Activated T-cell treated with anti-CD3 and anti-CD28 coated beads for 1 hour (primary cell): ENCODE results near the gene SUPT3H.
"Not testable (repeated sequence)": the region's sequence is repeated elsewhere in the genome, so short reads cannot be mapped to it uniquely, and the experiment has no call there.

Experiments used
- DNase-seq: peaks from one replicate; pipeline ENCODE4 v3.0.0-alpha.2; 2020; ENCODE audit warnings: low read depth

The SUPT3H gene

GRCh38 chr6:45116714-45117410, 260.9 kb downstream of the SUPT3H start:
- no peak for DNase-seq

GRCh38 chr6:45115696-45116095, 262.0 kb downstream of the SUPT3H start:
- DNase-seq, result no peak

GRCh38 chr6:45112711-45113110, 265.0 kb downstream of the SUPT3H start:
- DNase-seq, result no peak

DNA sequence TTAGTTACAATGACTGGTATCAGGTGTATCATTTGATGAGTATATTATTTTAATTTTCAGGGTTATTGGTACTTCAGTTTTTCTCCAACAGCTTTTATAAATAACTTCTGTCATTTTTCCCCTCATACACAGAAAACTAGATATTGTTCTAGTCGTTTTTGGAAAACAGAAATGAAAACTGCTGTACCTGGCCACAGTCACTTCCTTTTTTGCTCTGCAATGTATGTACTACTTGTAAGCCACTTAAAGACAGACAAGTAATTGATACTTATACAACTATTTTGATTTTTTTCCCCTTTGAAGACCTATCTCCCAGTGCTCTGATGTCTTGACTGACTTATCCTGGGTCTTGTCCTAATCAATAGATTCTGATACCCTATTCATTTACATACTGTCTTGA, 268.2 kb downstream of the SUPT3H start:
- no peak for DNase-seq

- no peak for DNase-seq
Measured at GRCh38 chr6:45105170-45105820, 272.4 kb downstream of the SUPT3H start.

- no peak for DNase-seq
Measured at GRCh38 chr6:45104429-45104828, 273.3 kb downstream of the SUPT3H start.

GRCh38 chr6:45098256-45098655, 279.5 kb downstream of the SUPT3H start:
- no peak for DNase-seq

- no peak for DNase-seq
Measured at GRCh38 chr6:45094831-45095230, 282.9 kb downstream of the SUPT3H start.

DNA sequence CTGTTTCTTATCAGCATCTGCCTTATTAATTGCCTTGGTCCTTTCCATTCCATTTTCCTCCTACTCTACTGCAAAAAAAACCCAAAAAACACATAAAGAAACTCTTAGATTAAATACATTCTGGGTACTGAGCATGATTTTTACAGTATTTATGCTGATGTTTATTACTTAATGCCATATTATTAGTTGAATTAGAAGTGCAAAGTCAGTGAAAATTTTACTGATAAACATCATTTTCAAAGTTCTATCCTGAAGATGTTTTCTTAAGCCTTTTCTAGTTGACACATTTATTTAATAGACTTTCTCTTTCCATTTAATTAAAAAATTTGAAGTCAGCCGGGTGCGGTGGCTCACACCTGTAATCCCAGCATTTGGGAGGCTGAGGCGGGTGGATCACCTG, 285.6 kb downstream of the SUPT3H start:
- DNase-seq, result no peak

DNA sequence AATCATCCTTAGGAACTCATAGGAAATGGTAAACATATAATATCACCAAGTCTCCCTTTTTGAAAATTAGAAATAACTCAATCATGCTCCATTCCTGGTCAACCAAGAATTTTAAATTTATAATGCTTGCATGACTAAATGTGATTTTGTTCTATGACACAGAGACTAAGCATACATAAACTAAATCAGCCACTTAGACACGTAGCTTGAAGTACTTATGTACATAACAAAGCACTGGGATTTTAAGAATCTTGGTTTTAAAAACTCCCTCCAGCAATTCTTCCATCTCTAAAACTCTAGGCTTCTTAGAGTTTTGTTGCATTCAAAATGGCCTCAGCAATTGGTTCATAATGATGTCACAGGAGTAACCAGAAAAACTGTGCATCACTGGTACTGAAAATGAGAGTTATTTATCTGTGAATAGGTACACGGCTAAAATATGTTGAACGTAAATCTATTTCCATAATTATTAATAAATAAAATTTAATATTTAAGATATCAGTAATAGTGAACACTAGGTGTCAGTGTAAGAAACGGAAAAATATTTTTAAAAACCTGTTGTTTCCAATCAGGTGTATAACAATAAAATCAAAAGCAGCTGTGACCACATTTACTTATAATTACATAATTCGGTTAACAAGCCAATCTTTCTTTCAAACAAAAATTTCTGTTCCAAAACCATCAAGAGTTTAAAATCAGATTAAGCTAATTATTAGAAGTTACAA, 291.2 kb downstream of the SUPT3H start:
- no peak for DNase-seq

DNA sequence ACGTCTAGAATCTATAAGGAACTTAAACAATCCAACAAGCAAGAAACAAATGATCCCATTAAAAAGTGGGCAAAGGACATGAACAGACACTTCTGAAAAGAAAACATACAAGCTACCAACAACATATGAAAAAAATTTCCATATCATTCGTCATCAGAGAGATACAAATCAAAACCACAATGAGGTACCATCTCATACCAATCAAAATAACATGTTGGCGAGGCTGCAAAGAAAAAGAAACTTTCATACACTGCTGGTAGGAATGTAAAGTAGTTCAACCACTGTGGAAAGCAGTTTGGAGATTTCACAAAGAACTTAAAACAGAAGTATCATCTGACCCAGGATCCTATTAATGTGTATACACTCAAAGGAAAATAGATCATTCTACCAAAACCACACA, 293.5 kb downstream of the SUPT3H start:
- no peak for DNase-seq

DNA sequence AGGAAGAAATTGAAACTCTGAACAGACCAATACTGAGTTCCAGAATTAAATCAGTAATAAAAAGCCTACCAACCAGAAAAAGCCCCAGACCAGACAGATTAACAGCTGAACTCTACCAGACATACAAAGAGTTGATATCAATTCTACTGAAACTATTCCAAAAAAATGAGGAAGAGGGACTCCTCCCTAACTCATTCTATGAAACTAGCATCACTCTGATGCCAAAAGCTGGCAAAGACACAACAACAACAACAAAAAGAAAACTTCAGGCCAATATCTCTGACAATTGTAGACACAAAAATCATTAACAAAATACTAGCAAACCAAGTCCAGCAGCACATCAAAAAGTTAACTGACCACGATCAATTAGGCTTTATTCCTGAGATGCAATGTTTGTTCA, 295.6 kb downstream of the SUPT3H start:
- DNase-seq, result no peak

DNA sequence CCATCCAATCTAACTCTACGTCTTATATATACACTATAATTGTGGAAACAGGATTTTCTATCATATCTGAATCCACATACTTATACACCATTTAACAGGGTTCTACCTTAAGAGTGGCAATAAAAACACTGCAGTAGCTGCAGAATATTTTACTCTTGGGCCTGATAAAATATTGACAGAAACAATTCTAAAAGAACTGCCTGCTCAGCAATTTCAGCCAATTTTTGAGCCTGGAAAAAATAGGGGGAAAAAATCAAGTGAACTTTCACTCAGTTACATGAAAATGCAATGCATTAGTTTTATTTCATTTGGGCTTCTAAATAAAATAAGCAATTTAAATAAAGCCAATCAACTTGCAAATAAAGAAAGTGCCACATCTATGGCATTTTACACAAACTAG, 296.1 kb downstream of the SUPT3H start:
- DNase-seq, result no peak

GRCh38 chr6:45078432-45078831, 299.3 kb downstream of the SUPT3H start:
- DNase-seq, result no peak

DNA sequence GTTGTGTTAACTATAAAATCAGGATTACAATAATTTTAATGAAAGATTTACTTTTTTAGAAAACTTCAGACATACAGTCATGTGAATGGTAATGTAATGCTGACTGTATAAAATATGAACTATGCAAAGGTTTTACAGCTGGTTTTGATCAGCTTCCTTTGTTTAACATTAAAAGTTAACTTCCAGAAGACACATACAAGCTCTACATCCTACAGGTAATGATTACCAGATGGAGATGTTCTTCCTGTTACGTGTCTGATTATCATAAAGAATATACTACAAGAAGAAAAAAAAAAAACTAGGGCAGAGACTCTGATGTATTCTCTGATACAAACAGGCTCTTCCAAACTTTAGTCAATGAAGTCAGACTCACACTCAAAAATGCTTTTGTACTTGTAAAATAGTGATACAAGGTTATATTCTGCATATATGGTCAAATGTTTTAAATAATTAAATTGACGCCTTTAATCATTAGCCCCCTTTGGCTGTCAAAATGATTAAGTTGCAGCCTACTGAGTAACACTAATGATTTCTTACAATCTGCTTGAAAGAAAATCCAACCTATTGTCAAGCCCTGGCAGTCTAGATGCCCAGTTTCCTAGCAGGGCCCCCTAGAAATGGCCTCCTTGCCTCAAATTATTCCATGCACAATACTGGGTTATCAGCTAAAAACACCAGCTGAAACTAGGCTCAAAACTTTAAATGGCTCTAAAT, 301.4 kb downstream of the SUPT3H start:
- DNase-seq, result no peak

DNA sequence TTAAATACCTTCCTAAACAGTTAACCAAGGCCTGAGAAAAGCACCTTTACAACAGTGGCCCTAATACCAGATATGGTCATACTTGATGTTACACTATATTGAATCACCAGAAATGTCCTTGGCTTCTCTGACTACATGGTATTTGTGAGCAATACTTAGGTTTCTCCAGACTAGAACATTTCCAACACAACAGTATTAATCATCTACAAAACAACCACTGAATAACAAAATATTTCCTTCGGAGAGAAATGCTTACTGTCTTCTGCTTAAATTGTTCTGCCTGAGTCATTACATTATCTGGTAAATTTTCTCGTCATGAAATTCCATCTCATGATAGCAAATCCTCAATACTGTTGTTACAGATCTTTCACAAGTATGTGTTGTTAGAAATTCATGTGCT, 302.5 kb downstream of the SUPT3H start:
- no peak for DNase-seq

DNA sequence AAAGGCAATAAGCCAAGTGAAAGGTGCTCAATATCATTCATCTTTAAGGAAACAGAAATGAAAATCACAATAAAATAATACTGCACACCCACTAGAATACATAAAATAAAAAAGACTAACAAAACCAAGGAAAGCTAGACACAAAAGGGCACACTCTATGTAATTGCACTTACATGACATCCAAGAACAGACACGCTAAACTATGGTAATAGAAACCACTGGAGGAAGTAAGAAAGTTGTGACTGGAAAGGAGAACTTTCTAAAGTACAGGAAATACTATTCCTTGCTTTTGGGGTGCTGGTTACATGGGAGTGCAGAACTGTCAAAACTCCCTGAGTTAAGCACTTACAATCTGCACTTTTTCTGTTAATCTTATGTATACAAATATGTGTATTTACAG, 303.3 kb downstream of the SUPT3H start:
- no peak for DNase-seq

- no peak for DNase-seq
Measured at GRCh38 chr6:45073771-45074170, 304.0 kb downstream of the SUPT3H start.

DNA sequence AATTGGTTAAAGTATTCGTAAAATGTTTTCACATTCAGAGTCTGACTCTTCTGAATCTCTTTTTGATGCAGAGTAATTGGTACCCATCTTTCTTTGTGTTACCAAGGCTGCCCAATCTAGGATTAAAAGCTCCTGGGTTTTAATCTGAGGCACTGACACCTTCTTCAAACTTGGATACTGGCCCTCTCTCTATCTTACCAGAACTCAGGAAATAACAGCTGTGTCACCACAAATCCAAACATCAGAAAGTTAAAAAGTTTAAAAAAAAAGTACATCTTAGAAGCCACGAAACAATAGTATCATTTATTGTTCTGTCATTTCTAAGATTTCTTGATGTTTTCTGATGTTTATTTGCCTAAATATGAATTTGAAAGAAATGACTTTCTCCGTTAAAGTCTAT, 305.1 kb downstream of the SUPT3H start:
- DNase-seq, result no peak

DNA sequence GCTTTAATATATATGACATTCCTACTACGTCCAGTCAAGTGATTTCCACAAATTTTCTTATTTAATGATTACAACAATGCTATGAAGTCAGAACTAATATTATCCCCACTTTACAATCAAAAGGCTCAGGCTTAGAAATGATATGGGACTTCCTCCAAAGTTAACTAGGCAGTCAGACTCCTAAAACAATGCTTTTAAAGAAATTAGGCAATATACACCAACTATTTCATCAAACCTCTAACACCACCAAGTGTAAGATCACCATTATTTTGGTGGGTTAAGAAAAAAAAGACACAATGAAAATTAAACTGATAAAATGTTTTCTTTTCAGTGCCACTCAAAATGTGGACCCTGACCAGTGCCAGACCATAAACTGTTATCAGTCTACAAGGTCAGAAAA, 305.7 kb downstream of the SUPT3H start:
- no peak for DNase-seq

- DNase-seq, result no peak
Measured at GRCh38 chr6:45069091-45069490, 308.6 kb downstream of the SUPT3H start.

DNA sequence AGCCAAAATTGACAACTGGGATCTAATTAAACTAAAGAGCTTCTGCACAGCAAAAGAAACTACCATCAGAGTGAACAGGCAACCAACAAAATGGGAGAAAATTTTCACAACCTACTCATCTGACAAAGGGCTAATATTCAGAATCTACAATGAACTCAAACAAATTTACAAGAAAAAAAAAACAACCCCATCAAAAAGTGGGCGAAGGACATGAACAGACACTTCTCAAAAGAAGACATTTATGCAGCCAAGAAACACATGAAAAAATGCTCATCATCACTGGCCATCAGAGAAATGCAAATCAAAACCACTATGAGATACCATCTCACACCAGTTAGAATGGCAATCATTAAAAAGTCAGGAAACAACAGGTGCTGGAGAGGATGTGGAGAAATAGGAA, 310.3 kb downstream of the SUPT3H start:
- not testable (repeated sequence) for DNase-seq

DNA sequence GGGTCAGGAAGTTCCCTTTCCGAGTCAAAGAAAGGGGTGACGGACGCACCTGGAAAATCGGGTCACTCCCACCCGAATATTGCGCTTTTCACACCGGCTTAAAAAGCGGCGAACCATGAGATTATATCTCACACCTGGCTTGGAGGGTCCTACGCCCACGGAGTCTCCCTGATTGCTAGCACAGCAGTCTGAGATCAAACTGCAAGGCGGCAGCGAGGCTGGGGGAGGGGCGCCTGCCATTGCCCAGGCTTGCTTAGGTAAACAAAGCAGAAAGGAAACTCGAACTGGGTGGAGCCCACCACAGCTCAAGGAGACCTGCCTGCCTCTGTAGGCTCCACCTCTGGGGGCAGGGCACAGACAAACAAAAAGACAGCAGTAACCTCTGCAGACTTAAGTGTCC, 315.1 kb downstream of the SUPT3H start:
- DNase-seq, result not testable (repeated sequence)
